GF-D8 (cell line): ENCODE results near the gene AMN.

ENCODE experiments used
- DNase-seq: peaks from one replicate; lab custom pipeline; 2025; lab: John Stamatoyannopoulos, UW

AMN gene

DNA sequence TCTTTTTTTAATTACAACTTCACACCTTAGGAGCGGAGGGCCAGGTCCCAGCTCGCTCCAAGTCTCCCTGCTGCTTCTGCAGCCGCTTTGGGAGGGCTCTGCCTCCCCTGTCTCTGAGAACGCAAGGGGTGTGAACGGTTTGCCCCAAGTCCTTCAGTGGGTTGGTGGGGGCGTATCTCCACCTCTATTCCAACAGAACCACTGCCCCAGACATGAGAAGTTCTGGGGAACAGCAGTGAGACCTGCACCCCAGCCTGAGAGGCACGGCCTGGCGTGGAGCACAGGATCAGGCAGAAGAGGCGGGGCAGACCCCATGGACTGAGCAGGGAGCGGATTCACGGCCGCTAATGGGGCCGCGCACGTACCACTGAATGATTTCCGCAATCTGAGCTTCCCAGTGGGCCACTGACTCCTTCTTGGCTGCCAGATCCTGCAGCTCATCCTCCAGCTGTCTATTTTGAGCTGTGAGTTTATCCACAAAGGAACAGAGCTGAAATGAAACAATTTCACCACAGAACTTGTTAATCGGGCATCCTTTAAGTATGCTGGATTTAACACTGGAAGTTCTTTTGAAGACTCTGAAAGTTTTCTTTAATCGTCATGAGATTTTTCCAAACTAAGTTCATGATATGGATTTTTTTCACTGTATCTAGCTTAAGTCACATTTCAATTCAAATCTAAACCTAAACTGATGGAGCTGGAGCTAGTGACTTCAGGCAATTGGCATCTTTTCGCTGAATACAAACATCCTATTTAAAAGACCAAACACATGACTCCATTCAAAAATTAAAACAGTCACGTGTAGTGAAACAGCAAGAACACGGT is 44.4 kb downstream of the AMN start:
- DNase-seq: no peak

DNA sequence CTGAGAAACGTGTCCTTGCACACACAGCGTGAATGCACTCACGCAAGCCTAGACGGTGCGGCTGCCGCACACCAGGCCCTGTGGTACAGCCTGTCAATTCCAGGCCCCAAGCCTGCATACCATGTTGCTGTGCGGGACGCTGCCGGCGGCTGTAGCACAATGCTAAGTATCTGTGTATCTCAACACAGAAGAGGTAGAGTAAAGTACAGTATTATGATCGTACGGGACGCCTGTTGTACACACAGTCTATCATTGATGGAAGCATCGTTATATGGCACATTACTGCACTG is 45.0 kb downstream of the AMN start:
- no peak for DNase-seq

DNA sequence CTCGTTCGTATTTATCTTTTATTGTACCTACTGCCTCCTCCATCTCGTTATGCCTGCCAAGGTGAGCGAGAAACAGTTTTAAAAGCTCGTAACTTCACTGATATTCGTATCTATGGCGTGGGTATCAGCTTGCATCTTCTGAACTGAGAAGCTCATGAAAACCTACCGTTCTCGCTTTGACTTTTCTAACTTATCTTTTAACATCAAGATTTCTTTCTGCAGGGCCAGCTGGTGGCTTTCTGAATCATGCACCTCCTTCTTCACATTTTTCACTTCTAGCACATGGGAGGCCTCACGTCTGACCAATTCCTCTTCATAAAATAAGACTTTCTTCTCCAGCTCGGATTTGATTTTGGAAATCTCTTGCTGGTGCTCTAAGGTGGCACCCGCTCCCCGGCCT is 45.8 kb downstream of the AMN start:
- no peak for DNase-seq

DNA sequence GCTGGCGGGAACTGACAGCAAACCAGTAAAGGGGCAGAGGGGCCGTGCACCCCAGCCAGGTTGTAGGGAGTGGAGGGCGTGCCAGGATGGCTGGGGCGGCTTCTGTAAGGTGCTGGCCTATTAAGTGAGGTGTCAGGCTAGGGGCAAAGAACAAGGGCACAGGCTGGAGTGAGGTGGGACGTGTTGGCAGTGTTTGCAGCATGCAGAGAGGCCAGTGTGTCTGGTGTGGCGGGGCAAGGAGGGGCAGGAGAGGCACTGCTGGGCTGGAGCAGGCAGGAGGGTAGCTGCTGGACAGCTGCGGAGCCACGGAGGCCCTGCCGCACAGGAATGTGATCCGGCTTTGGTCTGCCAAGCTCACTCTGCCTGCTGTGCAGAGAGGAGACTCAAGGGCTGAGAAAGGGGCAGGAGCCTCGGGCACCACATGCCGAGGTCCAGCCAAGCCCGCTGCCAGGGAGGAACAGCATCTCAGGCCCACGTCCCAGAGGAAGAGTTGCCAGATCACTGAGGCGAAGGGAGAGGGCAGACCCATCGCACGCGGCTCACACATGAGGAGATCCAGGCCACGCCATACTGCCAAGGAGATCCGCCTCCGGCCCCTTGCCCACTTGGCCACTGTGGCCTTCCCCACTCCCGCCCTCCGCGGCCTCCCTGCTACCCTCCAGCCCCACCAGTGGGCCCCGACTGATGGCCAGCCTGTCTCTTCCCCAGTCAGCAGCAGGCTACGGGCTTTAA is 46.8 kb downstream of the AMN start:
- no peak for DNase-seq

DNA sequence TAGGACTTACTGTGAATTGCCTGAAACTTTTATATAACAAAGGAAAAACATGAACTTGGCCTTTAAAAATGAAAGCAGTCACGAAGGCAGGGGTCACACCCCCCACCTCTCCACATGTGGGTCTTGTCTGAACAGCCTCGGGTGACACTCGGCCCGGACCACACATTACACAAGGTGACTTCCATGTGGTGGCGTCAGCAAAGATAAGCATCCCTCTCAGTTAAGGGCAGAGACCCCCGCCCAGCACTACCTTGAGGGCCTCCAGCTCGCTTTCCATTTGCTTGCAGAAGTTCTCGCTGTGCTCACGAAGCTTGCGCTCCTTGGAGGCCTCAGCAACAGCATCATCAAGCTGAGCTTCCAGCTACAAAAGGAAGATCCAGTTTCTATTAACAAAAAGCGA is 47.4 kb downstream of the AMN start:
- DNase-seq: no peak

DNA sequence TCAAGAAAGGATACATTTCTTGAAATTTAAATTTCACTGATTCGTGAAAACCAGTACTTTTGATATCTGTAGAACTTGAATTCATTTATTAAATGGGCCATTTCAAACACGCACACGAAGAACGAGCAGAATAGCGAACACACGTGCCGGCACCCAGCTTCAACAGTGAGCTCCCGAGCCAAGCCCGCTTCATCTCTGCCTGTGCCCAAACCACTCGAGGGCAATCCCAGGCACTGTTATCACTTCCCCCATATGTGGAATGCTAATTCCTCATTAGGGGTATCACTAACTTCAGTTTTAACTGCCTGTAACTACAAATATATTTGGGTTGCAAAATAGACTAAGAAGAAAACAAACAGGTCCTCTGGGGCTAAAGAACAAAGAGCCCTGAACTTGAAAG is 48.0 kb downstream of the AMN start:
- DNase-seq: no peak

DNA sequence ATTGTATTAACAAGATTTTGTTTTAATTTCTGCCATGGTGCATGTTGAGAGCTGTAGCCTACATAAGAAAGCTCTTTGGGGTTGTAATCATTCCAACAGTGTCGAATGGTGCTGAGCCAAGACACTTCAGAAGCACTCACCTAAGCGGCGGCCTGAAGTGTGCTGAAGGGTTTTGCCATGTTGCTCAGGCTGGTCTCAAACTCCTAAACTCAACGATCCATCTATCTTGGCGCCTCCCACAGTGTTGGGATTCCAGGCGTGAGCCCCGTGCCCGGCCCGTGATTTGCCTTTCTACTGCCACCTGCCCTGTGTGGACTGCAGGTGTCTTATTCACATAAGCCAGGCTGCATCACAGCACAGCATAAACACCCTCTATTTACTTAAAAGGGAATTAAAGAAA is 48.9 kb downstream of the AMN start:
- DNase-seq: no peak

DNA sequence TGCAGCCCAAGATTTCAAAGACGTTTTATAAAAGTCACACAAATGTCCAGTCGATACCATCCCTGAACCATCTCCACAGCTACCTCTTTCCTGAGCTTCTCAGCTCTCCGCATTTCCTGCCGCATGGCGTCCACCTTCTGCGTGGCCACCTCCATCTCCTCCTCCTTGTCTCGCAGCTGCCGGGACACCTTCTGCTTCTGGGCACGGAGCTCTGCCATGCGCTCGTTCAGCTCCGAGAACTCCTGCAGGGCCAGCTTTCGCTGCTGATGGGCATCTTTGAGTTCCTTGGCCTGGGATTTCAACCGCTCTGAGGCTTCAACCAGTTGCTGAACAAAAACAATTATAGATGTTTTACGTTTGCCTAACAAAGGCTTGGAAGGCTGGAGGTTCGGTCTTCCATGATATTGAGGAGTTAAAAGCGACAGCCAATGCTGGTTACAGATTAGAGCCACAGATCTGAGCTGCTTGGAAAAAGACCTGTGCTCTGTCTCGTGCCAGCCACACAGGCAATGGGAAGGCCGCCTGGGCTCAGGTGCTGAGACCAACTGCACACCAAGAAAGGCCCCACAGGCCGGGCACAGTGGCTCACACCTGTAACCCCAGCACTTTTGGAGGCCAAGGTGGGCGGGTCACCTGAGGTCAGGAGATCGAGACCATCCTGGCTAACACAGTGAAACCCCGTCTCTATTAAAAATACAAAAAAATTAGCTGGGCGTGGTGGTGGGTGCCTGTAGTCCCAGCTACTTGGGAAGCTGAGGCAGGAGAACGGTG is 49.6 kb downstream of the AMN start:
- DNase-seq: no peak

DNA sequence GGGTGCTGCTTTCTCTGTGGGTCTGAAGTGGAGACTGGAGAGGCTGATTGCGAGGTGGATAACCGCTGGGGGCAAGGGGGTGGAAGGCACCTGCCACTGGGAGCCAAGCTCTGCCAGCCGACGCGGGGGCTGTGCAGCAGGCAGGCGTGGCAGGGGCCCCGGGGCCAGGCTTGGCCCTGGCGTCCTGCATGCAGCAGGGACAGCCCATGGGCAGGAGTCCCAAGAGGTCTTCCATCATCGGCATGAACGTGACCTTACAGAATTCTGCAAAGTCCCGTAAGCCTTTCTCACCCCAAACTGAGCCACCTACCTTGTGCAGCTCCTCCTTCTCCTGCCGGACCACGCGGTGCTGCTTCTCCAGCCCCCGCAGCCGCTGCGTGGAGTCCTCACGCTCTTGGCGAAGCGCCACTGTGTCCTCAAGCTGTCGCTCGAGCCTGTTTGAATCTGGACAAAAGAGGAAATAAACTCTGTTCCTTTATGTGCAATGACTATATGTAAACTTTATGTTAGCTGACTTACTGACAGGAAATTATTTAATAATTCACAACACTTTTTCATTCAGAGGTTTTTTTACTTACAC is 51.3 kb downstream of the AMN start:
- DNase-seq: no peak

DNA sequence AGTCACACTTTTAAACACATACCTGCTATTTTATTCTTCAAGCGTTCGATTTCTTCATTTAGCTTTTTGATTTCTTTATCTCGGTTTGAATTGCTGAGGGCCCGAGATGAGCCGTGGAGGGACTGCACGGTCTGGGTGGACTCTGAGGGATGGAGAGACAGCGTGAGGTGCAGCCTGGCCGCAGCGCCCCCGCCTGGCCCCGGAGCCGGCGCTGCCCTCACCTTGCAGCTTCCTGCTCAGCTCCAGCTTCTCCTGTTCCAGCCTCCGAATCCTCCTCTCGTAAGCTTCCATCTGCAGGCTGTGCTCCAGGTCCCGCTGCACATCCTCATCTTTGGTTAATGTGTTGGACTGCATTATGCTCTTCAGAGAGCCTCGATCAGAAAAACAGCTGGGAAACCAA is 53.2 kb downstream of the AMN start:
- no peak for DNase-seq

DNA sequence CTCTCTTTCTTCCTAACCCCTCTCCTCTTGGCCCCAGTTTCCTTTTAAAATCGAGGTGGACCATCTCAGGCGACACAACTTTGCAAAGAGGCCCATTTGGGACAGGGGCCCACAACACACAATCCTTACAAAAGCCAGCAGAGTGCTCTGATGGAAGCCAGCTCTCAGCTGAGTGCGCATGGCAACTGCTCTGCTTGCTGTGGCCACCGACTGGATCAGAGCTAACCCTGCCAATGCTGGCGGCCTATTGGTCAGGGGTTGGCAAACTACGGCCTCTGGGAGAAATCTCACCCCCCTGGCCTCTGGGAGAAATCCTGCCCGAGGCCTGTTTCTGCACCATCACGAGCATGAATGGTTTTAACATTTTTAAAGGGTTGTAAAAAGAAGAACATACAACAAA is 55.0 kb downstream of the AMN start:
- DNase-seq: no peak

DNA sequence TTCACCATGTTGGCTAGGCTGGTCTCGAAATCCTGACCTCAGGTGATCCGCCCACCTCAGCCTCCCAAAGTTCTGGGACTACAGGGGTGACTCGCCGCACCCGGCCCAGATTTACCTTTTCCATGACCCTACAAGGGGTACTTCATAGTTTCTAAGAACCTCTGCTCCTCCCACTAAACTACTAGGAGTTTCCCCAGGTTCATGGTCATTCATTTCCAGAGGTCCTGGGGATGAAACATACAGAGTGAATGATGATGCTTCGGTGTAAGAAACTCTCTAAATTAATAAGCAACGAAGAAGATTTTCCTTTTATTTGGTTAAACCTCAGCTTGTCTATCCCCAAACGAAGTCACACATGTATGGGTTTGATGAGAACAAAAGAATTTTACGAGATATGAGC is 56.9 kb downstream of the AMN start:
- DNase-seq: no peak

DNA sequence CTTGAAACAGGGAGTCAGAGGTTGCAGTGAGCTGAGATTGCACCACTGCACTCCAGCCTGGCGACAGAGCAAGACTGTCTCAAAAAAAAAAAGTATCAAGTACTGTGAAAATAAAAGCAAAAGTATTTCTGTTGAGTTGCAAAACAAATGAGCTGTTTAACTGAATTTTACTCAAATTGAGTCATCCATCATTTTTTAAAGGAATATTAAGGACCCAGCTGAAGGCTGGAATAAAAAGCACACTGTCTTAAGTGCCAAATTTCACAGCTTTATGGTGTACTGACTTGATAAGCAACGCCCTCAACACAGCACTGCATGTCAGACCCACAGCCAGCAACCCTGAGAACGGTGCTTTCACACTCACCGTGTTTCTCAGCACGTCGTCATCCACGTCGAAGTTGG is 57.9 kb downstream of the AMN start:
- no peak for DNase-seq
